ENCODE results near the gene UBXN4.
A peak's percentile ranks its signal among the peaks of the same experiment; 100 is the strongest.
"Not testable (repeated sequence)": the region's sequence is repeated elsewhere in the genome, so short reads cannot be mapped to it uniquely, and the experiment has no call there.

Gene UBXN4

DNA sequence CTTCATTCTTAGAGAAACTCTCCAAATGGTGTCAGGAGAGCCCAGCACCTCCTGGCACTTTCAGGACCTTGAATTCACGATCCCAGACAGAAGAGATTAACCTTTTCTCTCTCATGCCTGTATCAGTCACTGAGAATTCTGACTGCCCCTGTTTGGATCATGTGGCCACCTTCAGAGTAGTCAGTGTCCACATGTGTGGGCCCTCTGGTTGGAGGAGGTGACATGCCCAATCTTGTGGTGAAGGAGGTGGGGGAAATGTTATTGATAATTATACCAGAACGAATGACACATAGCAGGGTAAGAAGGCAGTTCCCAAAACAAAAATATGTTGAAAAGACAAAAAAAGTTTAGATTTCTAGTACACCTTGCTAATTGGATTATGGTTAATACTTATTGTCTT is 31.7 kb downstream of the UBXN4 start:
- no peak for DNase-seq

DNA sequence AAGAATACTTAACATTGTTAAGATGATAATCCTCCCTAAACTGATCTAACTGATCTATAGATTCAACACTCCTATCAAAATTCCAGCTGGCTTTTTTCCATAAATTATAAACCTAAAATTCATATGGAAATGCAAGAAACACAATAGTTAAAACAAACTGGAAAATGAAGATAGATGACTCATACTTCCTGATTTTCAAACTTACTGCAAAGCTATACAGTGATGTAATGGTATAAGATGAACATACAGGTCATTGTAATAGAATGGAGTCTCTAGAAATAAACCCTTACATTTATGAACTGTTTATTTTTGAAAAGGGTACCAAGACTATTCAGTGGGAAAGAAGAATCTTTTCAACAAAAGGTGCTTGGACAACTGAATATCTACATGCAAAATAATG is 32.3 kb downstream of the UBXN4 start:
- peak; percentile 45 to 51 for DNase-seq

DNA sequence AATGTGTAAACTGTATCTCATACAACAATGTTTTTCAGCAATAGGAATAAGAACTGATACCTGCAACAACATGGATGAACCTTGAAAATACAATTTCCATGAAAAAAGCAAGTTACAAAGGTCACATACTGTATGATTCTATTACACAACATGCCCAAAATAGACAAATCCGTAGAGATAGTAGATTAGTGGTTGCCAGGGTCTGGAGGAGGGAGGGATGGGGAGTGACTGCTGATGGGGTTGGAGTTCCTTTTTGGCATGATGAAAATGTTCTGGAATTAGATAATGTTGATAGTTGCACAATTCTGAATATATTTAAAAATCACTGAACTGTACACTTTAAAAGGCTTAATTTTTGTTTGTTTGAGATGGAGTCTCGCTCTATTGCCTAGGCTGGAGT is 33.8 kb downstream of the UBXN4 start:
- no peak for DNase-seq

DNA sequence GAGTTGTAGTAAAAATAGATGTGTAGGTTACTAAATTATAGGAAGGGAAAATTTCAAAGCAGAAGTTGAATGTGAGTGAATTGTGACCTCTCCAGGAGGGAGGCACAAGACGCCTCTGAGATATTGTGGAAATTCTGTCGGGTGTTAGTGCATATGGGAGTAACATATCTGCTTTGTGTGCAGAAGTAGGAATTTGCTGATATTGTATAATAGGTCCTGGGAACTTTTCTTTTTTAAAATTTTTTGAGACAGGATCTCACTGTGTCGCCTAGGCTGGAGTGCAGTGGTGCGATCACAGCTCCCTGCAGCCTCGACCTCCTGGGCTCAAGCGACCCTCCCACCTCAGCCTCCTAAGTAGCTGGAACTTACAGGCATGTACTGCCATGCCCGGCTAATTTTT is 34.7 kb downstream of the UBXN4 start:
- no peak for DNase-seq

DNA sequence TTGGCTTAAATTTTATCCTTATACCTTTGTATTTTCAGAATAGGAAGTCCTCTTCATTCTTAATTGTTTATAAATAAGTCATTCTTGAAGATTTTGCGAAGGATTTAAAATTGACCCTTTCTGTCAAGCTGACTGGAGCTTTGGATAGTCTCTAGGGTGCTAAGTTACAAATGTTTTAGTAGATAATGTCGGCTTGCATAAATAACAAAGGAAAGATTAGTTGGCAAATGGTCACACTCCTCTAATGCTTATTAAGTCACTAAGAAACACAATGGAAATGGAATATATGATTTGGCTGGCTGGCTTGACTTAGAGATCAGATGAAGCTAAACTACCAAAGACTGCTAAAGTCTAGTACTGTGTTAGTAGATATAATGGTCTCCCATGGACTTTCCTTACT is 40.6 kb downstream of the UBXN4 start:
- DNase-seq, result no peak

DNA sequence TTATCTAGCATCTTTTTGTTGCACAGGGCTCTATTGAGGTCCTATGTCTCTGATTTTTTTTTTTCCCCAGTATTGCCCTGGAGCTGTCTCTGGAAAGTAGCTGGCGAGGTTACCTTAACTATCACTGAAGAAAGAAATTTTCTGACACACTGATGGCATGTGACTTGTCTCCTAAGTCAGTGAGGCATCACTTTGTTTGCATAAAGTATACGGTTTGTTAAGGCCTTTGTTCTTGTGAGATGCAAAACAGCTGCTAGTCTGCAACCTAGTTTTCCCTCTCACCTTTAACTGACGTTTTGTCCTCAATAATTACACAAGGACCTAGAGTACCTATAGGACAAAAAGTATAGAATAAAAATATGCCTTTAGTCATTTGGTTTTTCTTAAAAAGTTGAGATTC is 41.8 kb downstream of the UBXN4 start:
- DNase-seq, result no peak

DNA sequence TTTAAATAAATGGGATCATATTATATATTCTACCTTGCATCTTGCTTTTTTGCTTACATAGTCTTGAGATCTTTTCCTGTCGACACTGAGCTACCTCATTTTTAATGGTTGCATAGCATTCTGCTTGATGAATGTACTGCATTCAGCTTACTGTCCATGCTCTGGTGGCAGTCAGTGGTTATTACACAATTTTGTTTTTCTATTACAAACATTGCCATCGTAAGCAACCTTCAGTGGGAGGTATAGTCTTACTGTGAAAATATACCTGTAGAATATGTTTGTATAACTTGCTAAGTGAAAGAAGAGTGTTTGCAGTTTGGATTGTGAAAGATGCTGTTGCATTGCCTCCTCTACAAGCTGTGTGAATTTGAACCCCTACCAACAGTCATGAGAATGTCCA is 43.4 kb downstream of the UBXN4 start:
- no peak for DNase-seq

DNA sequence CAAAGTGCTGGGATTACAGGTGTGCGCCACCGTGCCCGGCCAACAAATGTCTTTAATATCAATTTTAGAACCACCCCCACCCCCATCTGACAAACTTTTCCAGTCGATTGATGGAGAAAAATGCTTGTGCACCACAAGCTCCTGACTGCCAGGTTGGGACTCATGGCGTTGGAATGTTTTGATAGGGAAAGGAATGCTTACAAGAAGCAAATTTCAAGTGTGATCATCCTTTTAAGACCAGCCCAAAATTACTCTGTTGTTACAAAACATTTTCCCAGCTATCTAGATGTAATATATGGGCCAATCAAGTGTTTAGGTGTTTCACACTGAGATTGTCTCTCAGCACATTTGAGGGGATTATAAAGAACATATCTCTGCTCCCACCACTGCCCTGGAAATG is 45.2 kb downstream of the UBXN4 start:
- DNase-seq, result no peak

DNA sequence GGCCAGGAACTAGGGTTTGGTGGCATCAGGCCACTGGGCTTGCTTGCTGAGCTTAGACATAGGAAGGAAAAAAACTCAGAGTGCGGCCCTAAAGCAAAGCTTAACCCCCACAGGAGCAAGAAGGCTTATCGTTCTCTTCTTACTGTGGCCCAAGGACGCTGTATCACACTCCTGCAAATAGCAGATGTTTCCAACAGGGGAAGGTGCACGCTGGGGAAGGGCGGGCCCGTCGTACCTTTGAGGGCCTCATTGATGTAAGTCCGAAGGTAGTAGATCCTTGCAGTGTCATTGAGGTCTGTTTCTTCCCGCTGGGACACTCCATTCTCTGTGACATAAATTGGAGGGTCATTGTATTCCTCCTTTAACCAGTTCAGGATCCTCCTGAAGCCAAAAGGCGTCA is 48.8 kb downstream of the UBXN4 start:
- no peak for DNase-seq

DNA sequence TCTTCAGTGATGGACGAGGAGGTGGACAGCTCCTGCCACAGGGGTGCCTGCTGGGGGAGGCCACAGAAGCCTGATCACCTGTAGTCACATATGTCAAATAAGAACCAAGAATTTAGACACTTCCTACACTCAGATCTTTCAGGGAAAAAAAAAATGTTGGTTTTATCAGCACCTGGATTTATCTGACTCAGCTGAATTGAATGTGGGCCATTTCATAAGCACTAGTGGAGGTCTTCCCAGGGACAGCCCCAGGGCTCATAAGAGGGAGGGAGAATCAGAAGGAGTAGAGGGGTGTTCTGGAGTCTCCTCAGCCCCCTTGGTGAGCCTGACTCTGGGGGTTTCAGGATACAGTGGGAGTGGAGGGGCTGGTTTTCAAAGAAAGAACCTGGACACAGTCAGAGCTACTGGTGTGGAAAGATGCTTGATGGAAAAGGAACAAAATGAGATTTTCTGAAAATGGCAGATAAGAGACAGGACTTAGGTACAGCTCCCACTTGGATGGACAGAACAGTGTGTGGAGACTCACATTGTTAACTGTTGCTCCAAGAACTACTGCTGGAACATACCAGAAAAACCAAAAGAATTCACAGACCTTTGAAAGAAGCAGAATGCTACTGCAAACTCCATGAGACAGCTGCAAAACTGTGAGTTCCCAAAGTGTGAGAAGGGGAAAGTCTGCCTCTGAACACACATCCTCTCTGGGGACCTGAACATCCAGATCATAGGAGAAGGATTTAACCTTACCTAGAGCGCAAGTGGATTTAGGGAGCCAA is 49.9 kb downstream of the UBXN4 start:
- no peak for DNase-seq

DNA sequence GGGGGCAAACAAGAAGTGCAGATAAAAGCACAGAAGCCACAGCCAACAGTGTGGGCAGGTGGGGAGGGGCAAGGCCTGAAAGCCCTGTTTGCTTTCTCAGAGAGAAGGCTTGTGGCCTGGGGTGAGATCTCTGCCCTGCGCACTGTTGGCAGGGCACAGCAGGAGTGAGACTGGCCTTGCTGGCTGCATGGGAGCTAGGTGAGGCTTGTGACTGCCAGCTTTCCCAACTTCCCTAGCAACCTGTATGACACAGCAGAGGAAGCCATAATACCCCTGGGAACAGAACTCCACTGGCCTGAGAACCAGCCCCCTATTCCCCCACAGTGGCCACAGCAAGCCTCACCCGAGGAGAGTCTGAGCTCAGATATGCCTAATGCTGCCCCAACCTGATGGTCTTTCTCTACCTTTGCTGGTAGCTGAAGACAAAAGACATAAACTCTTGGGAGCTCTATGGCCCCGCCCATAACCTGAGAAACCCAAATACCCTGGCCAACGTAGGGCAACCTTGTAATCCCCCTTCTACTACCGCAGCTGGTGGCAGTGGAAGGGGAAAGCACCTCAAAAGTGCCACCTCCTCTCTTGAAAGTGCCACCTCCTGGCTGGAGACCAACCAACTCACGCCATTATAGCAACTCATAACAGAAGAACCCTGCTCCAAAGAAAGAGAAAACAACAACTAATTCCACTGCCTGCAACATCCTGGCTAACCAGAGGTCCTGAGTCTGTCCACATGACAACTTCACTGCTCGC is 50.9 kb downstream of the UBXN4 start:
- no peak for DNase-seq

DNA sequence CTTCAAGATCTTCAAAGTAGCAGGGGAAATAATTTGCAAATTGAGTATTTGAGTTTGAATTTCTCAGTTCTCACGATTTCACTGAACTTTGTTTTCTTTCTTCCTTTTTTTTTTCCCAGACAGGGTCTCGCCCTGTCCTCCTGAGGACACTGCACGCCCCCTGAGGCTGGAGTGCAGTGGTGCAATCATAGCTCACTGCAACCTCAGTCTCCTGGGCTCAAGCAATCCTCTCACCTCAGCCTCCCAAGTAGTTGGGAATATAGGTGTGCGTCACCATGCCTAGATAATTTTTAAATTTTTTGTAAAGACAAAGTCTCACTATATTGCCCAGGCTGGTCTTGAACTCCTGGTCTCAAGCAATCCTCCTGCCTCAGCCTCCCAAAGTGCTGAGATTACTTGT is 54.0 kb downstream of the UBXN4 start:
- not testable (repeated sequence) for DNase-seq

DNA sequence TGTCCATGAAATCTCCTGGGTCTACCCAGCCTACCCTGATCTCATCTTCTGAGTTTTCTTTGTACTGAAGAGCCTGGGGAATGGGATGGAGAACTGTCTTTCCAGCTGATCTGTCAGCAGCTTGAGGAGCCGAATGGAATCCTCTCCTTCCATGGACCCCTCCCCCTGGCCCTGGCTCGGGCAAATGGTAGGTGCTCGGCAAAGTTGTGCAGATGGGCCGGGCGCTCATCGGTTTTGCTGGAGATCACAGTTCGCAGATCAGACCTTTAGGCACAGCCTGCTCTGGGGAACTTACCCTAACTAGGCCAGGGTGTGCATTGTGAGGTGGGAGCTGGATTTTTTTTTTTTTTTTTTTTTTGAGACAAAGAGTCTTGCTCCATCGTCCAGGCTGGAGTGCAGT is 55.0 kb downstream of the UBXN4 start:
- DNase-seq, result no peak

DNA sequence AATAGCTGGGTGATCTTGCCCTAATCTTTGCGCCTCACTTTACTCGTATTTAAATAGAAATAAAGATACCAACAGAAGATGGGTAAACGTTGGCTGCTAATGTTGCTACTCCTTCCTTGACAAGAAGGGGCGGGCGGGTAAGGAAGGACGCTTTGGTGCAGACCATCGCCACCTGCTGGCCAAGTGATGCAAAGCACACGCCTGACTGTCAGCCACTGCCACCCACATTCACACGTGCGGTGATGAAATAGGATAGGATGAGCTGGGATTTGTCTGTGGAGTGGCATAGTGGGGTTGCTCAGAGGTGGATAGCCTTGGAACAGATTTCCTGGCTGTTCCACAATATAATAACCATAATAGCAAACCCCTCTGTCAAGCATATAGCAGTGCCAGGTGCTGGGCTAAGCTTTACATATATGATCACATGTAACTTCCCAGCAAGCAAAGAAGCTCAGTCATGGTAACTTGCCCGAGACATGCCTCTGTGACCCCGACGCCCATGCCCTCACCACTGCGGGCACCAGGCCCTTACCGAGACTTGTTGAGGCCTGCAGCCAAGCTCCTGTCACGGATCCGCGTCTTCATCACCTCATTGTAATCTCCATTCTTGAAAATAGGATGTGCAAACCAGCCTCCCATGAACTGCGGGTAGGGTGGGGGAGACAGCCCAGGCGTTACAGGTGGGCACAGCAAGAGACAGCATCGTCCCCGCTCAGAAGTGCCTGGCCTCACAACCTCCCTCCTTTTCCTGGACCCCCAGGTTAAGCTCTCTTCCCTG is 56.0 kb downstream of the UBXN4 start:
- DNase-seq, result peak; percentile 50 to 83

DNA sequence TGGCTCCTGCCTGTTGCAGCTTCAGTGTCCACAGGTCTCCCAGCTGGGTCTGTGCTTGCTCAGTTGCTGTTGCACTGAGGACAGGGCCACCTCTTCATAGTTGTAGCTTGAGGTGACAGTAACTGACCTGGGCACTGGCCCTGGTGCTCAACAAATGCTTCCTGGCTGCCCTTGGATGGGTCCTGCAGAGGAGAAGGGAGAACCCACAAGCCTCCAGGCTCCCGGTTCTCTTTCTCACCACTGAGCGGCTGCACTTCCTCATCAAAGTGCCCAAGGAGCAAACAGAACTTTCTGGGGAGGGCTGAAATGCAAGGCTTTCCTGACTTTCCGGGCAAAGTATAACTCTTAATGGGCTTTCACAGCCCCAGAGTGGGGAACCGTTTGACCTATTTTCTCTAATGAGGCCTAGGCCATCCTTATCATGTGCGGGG is 56.6 kb downstream of the UBXN4 start:
- DNase-seq, result peak in 1 of 2 donors; percentile 14

DNA sequence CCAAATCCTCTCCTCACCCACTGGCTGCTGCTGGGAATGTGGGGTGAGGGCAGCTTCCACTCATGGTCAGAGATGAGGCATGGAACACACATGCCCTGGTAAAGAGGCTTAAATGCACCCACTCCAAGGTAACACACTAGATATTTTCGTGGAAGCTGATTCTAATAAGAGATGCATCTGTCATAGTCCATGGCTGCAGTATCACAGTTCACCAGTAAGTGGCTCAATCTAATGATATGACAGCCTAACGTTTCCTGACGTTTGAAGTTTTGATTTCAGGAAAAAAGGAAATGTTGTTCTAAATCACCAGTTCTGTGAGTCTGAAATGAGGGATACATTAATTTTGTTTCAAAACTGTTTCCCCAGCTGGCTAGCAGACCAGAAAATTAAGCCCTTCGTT is 57.1 kb downstream of the UBXN4 start:
- peak in 1 of 2 donors; percentile 23 for DNase-seq

DNA sequence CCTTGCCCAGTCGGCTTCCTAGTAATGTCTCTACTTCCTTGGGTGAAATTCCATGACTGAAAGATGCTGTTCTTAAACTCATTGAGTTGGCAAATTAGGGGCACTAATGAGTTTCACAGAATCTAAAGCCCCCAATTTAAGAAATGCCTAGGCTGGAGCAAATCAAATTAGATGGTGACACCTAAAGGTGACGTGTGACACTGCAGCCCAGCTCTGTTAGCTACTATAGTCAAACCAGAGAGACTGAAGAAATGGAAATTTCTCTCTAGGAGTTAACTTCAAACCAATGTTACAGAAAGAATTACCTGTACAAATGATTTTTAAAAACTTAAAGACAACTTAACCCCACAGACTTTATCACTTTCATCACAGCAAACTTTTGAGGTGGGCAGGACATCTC is 58.1 kb downstream of the UBXN4 start:
- no peak for DNase-seq

DNA sequence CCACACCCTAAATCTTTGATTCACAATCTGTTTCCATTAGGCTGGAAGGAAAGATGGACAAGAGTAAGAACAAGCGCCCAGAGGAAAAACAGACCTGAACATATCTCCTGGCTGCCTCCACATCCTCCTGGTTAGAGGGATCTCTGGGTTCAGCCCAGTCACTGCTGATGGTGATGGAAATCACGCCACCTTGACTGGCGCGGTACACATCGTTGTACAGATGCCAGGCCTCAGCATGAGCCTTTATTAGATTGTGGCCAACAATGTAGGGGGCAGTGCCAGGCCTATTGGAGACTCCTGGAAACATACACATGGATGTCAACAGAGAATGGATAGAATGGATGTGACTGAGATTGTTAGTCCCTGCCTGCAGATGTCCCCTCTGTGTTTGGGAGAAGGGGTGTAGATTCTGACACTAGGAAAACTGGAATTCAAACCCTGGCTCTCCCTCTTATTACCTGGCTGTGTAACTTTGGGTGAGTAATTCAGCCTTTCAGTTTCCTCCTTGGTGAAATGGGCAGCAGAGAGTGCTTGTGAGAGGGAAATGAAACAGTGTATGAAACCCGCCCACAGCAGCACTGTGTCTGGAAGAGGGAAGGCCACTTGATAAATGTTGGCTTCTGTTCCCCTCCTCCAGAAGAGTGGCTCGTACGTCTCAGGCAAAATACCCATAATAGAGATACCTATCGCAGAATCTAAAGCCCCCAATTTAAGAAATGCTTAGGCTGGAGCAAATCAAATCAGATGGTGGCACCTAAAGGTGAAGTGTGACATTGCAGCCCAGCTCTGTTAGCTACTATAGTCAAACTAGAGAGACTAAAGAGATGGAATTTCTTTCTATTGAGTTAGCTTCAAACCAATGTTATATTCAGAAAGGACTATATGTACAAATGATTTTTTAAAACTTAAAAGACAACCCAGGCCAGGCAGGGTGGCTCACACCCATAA is 59.1 kb downstream of the UBXN4 start:
- DNase-seq, result peak; percentile 39 to 47

DNA sequence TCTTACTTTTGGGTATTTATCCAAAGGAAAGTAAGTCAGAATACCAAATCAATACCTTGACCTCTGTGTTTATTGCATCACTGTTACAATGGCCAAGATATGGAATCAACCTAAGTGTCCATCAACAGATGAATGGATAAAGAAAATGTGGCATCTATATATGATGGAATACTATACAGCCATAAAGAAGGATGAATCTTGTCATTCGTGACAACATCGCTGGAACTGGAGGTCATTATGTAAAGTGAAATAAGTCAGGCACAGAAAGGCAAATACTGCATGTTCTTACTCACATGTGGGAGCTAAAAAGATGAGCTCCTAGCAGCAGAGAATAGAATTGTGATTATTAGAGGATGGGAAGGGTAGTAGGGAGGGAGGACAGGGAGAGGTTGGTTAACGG is 60.7 kb downstream of the UBXN4 start:
- DNase-seq, result no peak

DNA sequence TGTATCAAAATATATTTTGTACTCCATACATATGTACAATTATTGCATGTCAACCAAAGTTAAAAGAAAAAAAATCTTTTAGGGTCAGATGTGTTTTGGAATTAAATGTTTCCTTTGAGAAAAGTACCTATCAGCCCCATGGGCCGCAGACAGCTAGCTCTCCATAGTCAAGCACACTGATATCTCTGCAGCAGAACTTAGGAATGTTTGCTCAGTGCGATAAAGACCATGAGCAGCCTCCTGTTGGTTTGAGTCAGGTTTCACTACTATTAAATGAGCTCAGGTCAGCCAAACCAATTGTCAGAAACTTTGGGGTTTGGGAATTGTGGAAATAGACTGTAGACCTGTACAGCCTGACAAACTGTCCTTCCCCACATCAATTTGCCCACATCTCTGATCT is 61.6 kb downstream of the UBXN4 start:
- no peak for DNase-seq

DNA sequence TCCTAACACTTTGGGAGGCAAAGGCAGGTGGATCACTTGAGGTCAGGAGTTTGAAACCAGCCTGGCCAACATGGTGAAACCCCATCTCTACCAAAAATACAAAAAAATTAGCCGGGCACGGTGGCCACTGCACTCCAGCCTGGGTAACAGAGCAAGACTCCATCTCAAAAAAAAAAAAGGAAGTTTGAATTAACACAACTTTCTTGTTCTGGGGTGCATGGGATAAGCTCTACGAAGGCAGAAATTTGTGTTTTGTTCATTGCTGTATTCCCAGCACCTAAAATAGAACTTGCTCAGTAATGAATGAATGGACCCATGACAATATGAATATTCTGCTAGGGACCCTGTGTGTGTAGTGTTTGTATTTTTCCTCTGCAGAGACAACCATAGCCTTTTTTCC is 66.2 kb downstream of the UBXN4 start:
- not testable (repeated sequence) for DNase-seq

DNA sequence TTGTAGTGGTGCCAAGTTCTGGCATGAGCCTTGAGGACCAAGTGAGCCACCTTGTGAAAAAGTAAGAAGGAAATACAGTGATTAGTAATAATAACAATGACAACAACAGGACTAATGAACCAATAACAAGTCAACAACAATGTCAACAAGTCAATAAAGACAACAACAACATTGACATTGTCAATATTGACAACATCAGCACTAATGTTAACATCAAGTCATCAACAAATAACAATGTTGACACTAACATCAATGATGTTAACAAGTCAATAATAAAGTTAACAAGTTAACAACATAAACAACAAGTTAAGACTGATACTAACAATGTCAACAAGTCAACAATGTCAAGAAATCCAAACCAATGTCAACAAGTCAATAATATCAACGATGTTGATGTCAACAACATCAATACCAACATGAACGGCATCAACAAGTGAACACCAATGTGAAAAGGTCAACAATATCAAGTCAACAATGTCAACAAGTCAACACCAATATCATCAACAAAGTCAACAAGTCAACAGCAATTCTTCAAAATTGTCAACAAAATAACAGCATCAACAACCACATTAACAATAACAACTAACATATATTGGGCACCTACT is 71.4 kb downstream of the UBXN4 start:
- no peak for DNase-seq

Data from inflammatory macrophage treated with lipopolysaccharide for 1 hour (primary cell).